Prostate gland (tissue), 2 donors: ENCODE results near the gene PIH1D1.

Experiments
- POLR2AphosphoS5 ChIP-seq: sonication (generic); formaldehyde crosslinking; IDR thresholded peaks from one replicate; pipeline ENCODE4 v1.6.1; 2017; ENCODE audit warnings: antibody characterized with exemption
- TF ChIP-seq, protein P1 (sequence below), 4 experiments: fragments of 200-600 bp in 2 of 4; fragments of 450-650 bp in 2 of 4; sonication (generic) in 2 of 4; IDR thresholded peaks; 1 replicate in 3 of 4; 2 replicates in 1 of 4; pipeline ENCODE4 v1.5.1; 2016 to 2019; ENCODE audit warnings: antibody characterized with exemption in 4 of 4, mild to moderate bottlenecking in 2 of 4, moderate library complexity in 2 of 4

- TF ChIP-seq, protein P1, sequence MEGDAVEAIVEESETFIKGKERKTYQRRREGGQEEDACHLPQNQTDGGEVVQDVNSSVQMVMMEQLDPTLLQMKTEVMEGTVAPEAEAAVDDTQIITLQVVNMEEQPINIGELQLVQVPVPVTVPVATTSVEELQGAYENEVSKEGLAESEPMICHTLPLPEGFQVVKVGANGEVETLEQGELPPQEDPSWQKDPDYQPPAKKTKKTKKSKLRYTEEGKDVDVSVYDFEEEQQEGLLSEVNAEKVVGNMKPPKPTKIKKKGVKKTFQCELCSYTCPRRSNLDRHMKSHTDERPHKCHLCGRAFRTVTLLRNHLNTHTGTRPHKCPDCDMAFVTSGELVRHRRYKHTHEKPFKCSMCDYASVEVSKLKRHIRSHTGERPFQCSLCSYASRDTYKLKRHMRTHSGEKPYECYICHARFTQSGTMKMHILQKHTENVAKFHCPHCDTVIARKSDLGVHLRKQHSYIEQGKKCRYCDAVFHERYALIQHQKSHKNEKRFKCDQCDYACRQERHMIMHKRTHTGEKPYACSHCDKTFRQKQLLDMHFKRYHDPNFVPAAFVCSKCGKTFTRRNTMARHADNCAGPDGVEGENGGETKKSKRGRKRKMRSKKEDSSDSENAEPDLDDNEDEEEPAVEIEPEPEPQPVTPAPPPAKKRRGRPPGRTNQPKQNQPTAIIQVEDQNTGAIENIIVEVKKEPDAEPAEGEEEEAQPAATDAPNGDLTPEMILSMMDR (IDR thresholded peaks at IDR 0.05): no peak
- TF ChIP-seq POLR2AphosphoS5: no peak
Measured at GRCh38 chr19:49436381-49437017, 15.1 kb downstream of the PIH1D1 start.
